K562 (cell line): ENCODE measurements around the gene PPP1R13L. TPM values are rescaled to one million over a fixed set of nuclear protein-coding genes. Genes with fewer than 3 reads are reported as not detected.

Source experiments
- ATAC-seq: fragments of 200-7000 bp; cut with Tn5 transposase; 3 replicates; pipeline ENCODE4 v1.9.1; 2020; ENCODE audit warnings: moderate library complexity
- BruUV-seq: library from RNA; stranded (reverse); fragments of 400-500 nt; replicated peaks from 2 replicates; lab custom pipeline; 2021; lab: Mats Ljungman, UMichigan
- CTCF ChIA-PET: fragments of 300-600 bp; formaldehyde crosslinking; extraction: SDS; loops from one replicate; lab custom pipeline; 2021; ENCODE audit warnings: low intra/inter-chr PET ratio; lab: Yijun Ruan, JAX
- POLR2A ChIA-PET: fragments of 300-600, 350-650 bp; sonication (Branson Sonifier 250); formaldehyde crosslinking; extraction: SDS; loops from one replicate; lab custom pipeline; 2021; ENCODE audit warnings: antibody characterized with exemption, inconsistent platforms; lab: Yijun Ruan, JAX
- DNase-seq, 4 experiments: peaks; one replicate each; pipeline versions ENCODE4 v3.0.0 to v3.0.0-alpha.2; 2011 to 2018; ENCODE audit warnings: low spot score in 3 of 4, mixed read lengths in 3 of 4; ENCODE audit errors: extremely low read depth in 1 of 4
- FAIRE-seq: peaks from 2 replicates; lab custom pipeline; 2011; peaks lifted over from hg19 to GRCh38; lab: Jason Lieb, UNC
- H2AFZ ChIP-seq: 2 replicates; pipeline ENCODE4 v1.6.0; 2011; ENCODE audit warnings: low read depth, low read length, control low read depth, inconsistent platforms
- H3K27ac ChIP-seq: fragments of 200-600 bp; 3 replicates; pipeline ENCODE4 v1.8.0; 2011; ENCODE audit warnings: low read depth, mild to moderate bottlenecking, control low read depth, inconsistent platforms, low read length, moderate library complexity, mixed read lengths; ENCODE audit errors: extremely low read depth
- H3K27me3 ChIP-seq, 2 experiments: fragments of 300-600 bp in 1 of 2; 2 replicates in 1 of 2; 3 replicates in 1 of 2; pipeline versions ENCODE4 v1.6.0 to v1.8.0; 2011; ENCODE audit warnings: inconsistent platforms in 2 of 2, low read length in 2 of 2, mild to moderate bottlenecking in 1 of 2, mixed read lengths in 1 of 2, moderate library complexity in 1 of 2; ENCODE audit not compliant: control insufficient read depth in 2 of 2, insufficient read depth in 2 of 2
- H3K36me3 ChIP-seq: fragments of 300-600 bp; 3 replicates; pipeline ENCODE4 v1.8.0; 2011; ENCODE audit warnings: mild to moderate bottlenecking, low read length, inconsistent platforms; ENCODE audit not compliant: control insufficient read depth, insufficient read depth
- H3K4me1 ChIP-seq, 2 experiments: fragments of 200-600 bp in 1 of 2; replicated peaks in 1 of 2; 2 replicates in 1 of 2; 3 replicates in 1 of 2; pipeline versions ENCODE4 v1.5.1 to v1.8.0; 2011; ENCODE audit warnings: inconsistent platforms in 2 of 2, low read length in 2 of 2, mild to moderate bottlenecking in 1 of 2, mixed read lengths in 1 of 2, moderate library complexity in 1 of 2; ENCODE audit not compliant: control insufficient read depth in 2 of 2, insufficient read depth in 2 of 2
- H3K4me2 ChIP-seq: 2 replicates; pipeline ENCODE4 v1.6.1; 2011; ENCODE audit warnings: low read length, control low read depth, inconsistent platforms, mixed read lengths; ENCODE audit not compliant: insufficient read depth
- H3K4me3 ChIP-seq: fragments of 200-600 bp; sonication (generic), shearing (Covaris generic); 2 replicates; pipeline ENCODE4 v1.5.1; 2016; ENCODE audit warnings: control low read depth, inconsistent platforms
- H3K79me2 ChIP-seq: fragments of 200-600 bp; 3 replicates; pipeline ENCODE4 v1.8.0; 2011; ENCODE audit warnings: low read length, inconsistent platforms; ENCODE audit not compliant: control insufficient read depth, insufficient read depth
- H3K9ac ChIP-seq, 2 experiments: 2 replicates each; pipeline versions ENCODE4 v1.6.0 to v1.6.1; 2011; ENCODE audit warnings: low read depth in 2 of 2, low read length in 2 of 2, control low read depth in 1 of 2, inconsistent platforms in 1 of 2, mild to moderate bottlenecking in 1 of 2, mixed read lengths in 1 of 2; ENCODE audit not compliant: insufficient read depth in 1 of 2
- H3K9me1 ChIP-seq: one replicate; pipeline ENCODE4 v1.6.0; 2011; ENCODE audit warnings: inconsistent platforms, mild to moderate bottlenecking, low read length, moderate library complexity; ENCODE audit not compliant: control insufficient read depth, insufficient read depth
- H3K9me3 ChIP-seq: replicated peaks from 2 replicates; pipeline ENCODE4 v1.5.1; 2011; ENCODE audit warnings: low read depth, low read length, inconsistent platforms; ENCODE audit not compliant: control insufficient read depth, insufficient read depth
- H4K20me1 ChIP-seq: replicated peaks from 2 replicates; pipeline ENCODE4 v1.6.1; 2011; ENCODE audit warnings: low read length, inconsistent platforms, mixed read lengths; ENCODE audit not compliant: control insufficient read depth, insufficient read depth
- ADNP ChIP-seq: fragments of 200-800 bp; sonication (Bioruptor generic); IDR thresholded peaks from 2 replicates; pipeline ENCODE4 v1.6.1; 2016; ENCODE audit warnings: missing genetic modification characterization, missing compliant biosample characterization
- BCOR ChIP-seq: fragments of 450-650 bp; IDR thresholded peaks from 2 replicates; pipeline ENCODE4 v1.6.1; 2016
- CBX1 ChIP-seq: sonication (generic); IDR thresholded peaks from 2 replicates; pipeline ENCODE4 v1.6.1; 2016; ENCODE audit warnings: antibody characterized with exemption, low read depth, mild to moderate bottlenecking
- CBX3 ChIP-seq, 2 experiments: IDR thresholded peaks; 1 replicate in 1 of 2; 2 replicates in 1 of 2; pipeline ENCODE4 v1.6.1; 2012; ENCODE audit warnings: inconsistent platforms in 2 of 2, low read length in 2 of 2, borderline replicate concordance in 1 of 2, control low read depth in 1 of 2
- CHD4 ChIP-seq: fragments of 200-600 bp; sonication (generic); IDR thresholded peaks from 3 replicates; pipeline ENCODE4 v1.6.1; 2012; ENCODE audit warnings: low read depth, mild to moderate bottlenecking, mixed read lengths, low read length, inconsistent platforms; ENCODE audit not compliant: insufficient read depth, insufficient replicate concordance, poor library complexity, severe bottlenecking
- CXXC5 ChIP-seq: fragments of 250-450 bp; sonication (Bioruptor Pico); IDR thresholded peaks from 2 replicates; pipeline ENCODE4 v1.8.0; 2022; ENCODE audit warnings: inconsistent platforms, mild to moderate bottlenecking, moderate library complexity
- EHMT2 ChIP-seq: fragments of 450-650 bp; IDR thresholded peaks from 2 replicates; pipeline ENCODE4 v1.6.1; 2018; ENCODE audit warnings: antibody characterized with exemption
- GATA2 ChIP-seq: sonication (generic); formaldehyde crosslinking; IDR thresholded peaks from 2 replicates; pipeline ENCODE4 v1.4.0; 2020; ENCODE audit warnings: mild to moderate bottlenecking, missing genetic modification reagents
- HDAC2 ChIP-seq: fragments of 450-650 bp; IDR thresholded peaks from 2 replicates; pipeline ENCODE4 v1.6.1; 2016; ENCODE audit warnings: mild to moderate bottlenecking
- KDM1A ChIP-seq, 2 experiments: fragments of 450-650 bp; IDR thresholded peaks; 2 replicates each; pipeline ENCODE4 v1.6.1; 2016; ENCODE audit warnings: mild to moderate bottlenecking in 2 of 2
- NR1H2 ChIP-seq: sonication (generic); formaldehyde crosslinking; IDR thresholded peaks from 2 replicates; pipeline ENCODE4 v1.4.0; 2020; ENCODE audit warnings: mild to moderate bottlenecking, missing genetic modification reagents
- RBM25 ChIP-seq: fragments of 200-400 bp; formaldehyde crosslinking; IDR thresholded peaks from 2 replicates; pipeline ENCODE4 v1.6.1; 2018; ENCODE audit warnings: low read length, low read depth, moderate library complexity; ENCODE audit not compliant: severe bottlenecking
- SMARCA5 ChIP-seq: fragments of 450-650 bp; IDR thresholded peaks from 2 replicates; pipeline ENCODE4 v1.6.1; 2016
- ZBTB33 ChIP-seq: sonication (generic); formaldehyde crosslinking; IDR thresholded peaks from 2 replicates; pipeline ENCODE4 v1.8.1; 2023; ENCODE audit warnings: mild to moderate bottlenecking, missing genetic modification reagents
- ZBTB5 ChIP-seq: fragments of 450-650 bp; IDR thresholded peaks from 2 replicates; pipeline ENCODE4 v1.6.1; 2017; ENCODE audit warnings: antibody characterized with exemption
- ZNF12 ChIP-seq: sonication (generic); formaldehyde crosslinking; IDR thresholded peaks from 2 replicates; pipeline ENCODE4 v1.4.0; 2020; ENCODE audit warnings: mild to moderate bottlenecking, missing genetic modification reagents
- ZNF280B ChIP-seq: fragments of 250-450 bp; sonication (Bioruptor Pico); IDR thresholded peaks from 2 replicates; pipeline ENCODE4 v1.5.1; 2021; ENCODE audit warnings: mild to moderate bottlenecking
- WGBS: fragments of 100-300 bp; shearing (Covaris generic); methylation state at CpG from one replicate; pipeline ENCODE4 v1.1.6; 2016; ENCODE audit warnings: low coverage, mixed read lengths; ENCODE audit not compliant: insufficient coverage; ENCODE audit errors: missing lambda C conversion rate; 5-methylcytosine and 5-hydroxymethylcytosine counted together
- in situ Hi-C: fragments of 300-500 bp; cut with MboI; formaldehyde crosslinking; loops from 4 replicates; pipeline ENCODE4 v1.15.0; 2018; ENCODE audit warnings: inconsistent platforms, mixed read lengths
- intact Hi-C: fragments of 100-400 bp; cut with micrococcal nuclease; formaldehyde crosslinking; loops from 2 replicates; pipeline ENCODE4 v1.14.2; 2022
- polyA plus RNA-seq, 8 experiments: library from polyadenylated mRNA; depleted of rRNA in 4 of 8; stranded (reverse) in 5 of 8; unstranded in 3 of 8; fragments of >200 nt; fragmentation: Nextera tagmentation in 2 of 8; fragmentation: Illumina TruSeq in 1 of 8; extraction: Ambion mirVana in 2 of 8; extraction: Trizol in 1 of 8; gene quantifications; 2 replicates each; pipeline versions ENCODE4 v1.2.1 to v1.2.3, GENCODE V29; 2011 to 2014; ENCODE audit warnings: inconsistent platforms in 1 of 8, missing spikeins in 1 of 8
- total RNA-seq, 7 experiments: library from RNA; depleted of rRNA in 6 of 7; stranded (reverse); fragments of >200 nt in 6 of 7; fragmentation: Illumina TruSeq in 2 of 7; extraction: Trizol in 2 of 7; gene quantifications; 2 replicates each; pipeline versions ENCODE4 v1.2.1 to v1.2.3, GENCODE V29; 2011 to 2021; ENCODE audit warnings: low replicate concordance in 1 of 7

The PPP1R13L gene
- total and polyA plus RNA-seq, 9 of the 15 experiments (the other 6 are each of a cell fraction or from before 2014, with no cell fraction given), result 0.32 to 6.7 (median 2.0) TPM

- no peak for TF ChIP-seq GATA2
- no peak for TF ChIP-seq CXXC5 (CRISPR knock-in tag)
- no peak for TF ChIP-seq ZBTB5
- peak; percentile 95 for TF ChIP-seq ZBTB33 (CRISPR knock-in tag)
- no peak for TF ChIP-seq ZNF12 (CRISPR knock-in tag)
- TF ChIP-seq, all 486 proteins: peak for 2
Measured at GRCh38 chr19:45368737-45369340, 36.0 kb downstream of the PPP1R13L start (continued).

GRCh38 chr19:45368127-45368526 lies 36.7 kb downstream of the PPP1R13L start:
- Histone ChIP-seq H3K9ac (peak overlapping the region in 1 of 2 experiments; percentile 74; a peak in 1 of 4 replicates), H3K27me3 (no peaks in the 10 kb centered on the region), H3K9me3 (no peaks in the 10 kb centered on the region), H3K27ac (no peak overlapping the region), H3K9me1 (no peaks in the 10 kb centered on the region), H3K4me3 (no peak overlapping the region), H2AFZ (no peak overlapping the region), H4K20me1 (no peaks in the 10 kb centered on the region), H3K4me2 (no peak overlapping the region), H3K79me2 (peaks cover 18% of the 10 kb centered on the region), H3K36me3 (peaks cover 41% of the 10 kb centered on the region; the same call in 2 of the 3 replicates), H3K4me1 (peaks cover 10 to 42% of the 10 kb centered on the region in 2 experiments)
- ChIA-PET POLR2A (no interaction called here), CTCF (no interaction called here)
- ATAC-seq (no peak), DNase-seq (no peak), FAIRE-seq (no peak)
- WGBS, result 92% methylated on average over 4 of the region's 4 CpGs
- intact Hi-C loops (no loop called here), in situ Hi-C loops (no loop called here)
- BruUV-seq, result no TSS peak
- TF ChIP-seq EHMT2 (no peak), ZNF280B (CRISPR knock-in tag) (no peak), ADNP (tag) (peak; percentile 96), CHD4 (peak; percentile 97), HDAC2 (peak; percentile 81; the same call in 1 of the 2 replicates), CBX3 (IDR thresholded peaks at IDR 0.05; ENCODE audit: borderline replicate concordance in 1 of 2, low read length in 2 of 2) (peak in 1 of 2 experiments; percentile 49; a peak in 1 of 3 replicates), KDM1A (IDR thresholded peaks at IDR 0.05) (peak; percentile 76 to 86), BCOR (peak; percentile 97), SMARCA5 (peak; percentile 81; the same call in 1 of the 2 replicates), CBX1 (0 out of 2 replicates have a peak, but pooled peaks have one; percentile 76), NR1H2 (CRISPR knock-in tag) (no peak), RBM25 (peak; percentile 95)
